ENCODE data around the gene TMPRSS5. TPM values are rescaled to one million over a fixed set of nuclear protein-coding genes. Genes with fewer than 3 reads are reported as not detected.

TMPRSS5 gene
- total and polyA plus RNA-seq, 3 donors from 2014 or later = 1.4 to 2.2 (median 1.5) TPM

- Histone ChIP-seq H3K27me3 (no peaks in the 10 kb centered on the region), H3K9me3 (no peaks in the 10 kb centered on the region), H3K4me3 (no peak overlapping the region), H3K4me1 (no peaks in the 10 kb centered on the region), H3K36me3 (ENCODE audit: low read depth, missing control alignments) (no peaks in the 10 kb centered on the region), H3K27ac (no peak overlapping the region)
- 67 to 80% methylated on average over 7 of the region's 7 CpGs for WGBS, 2 donors
- no peak for DNase-seq
- TF ChIP-seq CTCF (IDR thresholded peaks at IDR 0.05) (no peak), POLR2A (IDR thresholded peaks at IDR 0.05) (no peak)
- intact Hi-C loops (cut with DNase I; ENCODE audit: low total_unique reads) = no loop called here
These were observed 63.0 kb downstream of the TMPRSS5 start for GRCh38 chr11:113643006-113643585.

DNA sequence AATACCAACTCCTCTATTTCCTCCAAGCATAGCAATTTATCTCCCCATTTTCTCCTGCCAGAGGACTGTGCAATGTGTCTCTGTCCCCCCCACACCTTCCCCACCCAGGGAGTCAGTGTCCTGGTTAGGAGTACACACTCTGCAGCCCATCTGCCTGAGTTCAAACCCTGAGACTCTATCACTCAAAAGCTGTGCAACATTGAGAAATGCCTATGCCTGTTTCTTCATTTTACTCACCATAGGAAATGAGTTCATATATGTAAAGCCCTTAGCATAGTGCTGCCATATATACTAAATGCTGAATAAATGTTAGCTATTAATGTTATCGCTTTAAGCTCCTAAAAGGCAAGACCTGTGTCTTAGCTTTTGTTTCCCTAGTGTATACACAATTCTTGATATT is 64.0 kb downstream of the TMPRSS5 start:
- intact Hi-C loops (cut with DNase I; ENCODE audit: low total_unique reads) = no loop called here
- H3K9me3 ChIP-seq = no peaks in the 10 kb centered on the region
- DNase-seq = no peak
- TF ChIP-seq CTCF (IDR thresholded peaks at IDR 0.05) (no peak), POLR2A (IDR thresholded peaks at IDR 0.05) (no peak)
- no peaks in the 10 kb centered on the region for H3K27me3 ChIP-seq
- no peak overlapping the region for H3K4me3 ChIP-seq
- no peaks in the 10 kb centered on the region for H3K36me3 ChIP-seq (ENCODE audit: low read depth, missing control alignments)
- no peaks in the 10 kb centered on the region for H3K4me1 ChIP-seq
- no peak overlapping the region for H3K27ac ChIP-seq
- 94 to 95% methylated on average over 1 of the region's 1 CpG for WGBS, 2 donors

DNA sequence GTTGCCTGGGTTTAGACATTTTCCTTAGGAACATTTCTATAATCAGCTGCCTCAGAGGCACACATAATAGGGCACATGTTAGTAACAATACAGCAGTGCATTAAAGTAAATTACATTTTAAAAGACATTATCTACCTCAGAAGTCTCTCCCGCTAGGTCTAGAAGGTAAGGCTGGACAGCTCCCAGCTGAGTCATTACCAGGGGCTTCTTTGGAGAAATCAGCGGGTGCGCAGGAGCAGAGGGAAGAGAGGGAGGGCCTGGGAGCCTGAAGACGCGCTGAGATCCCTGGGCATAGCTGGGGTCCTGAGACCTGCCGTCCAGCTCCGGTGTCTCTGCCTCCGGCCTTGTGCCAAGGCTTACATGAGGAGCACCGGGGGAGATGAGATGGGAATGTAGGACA is 67.7 kb downstream of the TMPRSS5 start:
- Histone ChIP-seq H3K9me3 (no peaks in the 10 kb centered on the region), H3K4me1 (no peaks in the 10 kb centered on the region), H3K27me3 (no peaks in the 10 kb centered on the region), H3K27ac (no peak overlapping the region), H3K4me3 (no peak overlapping the region), H3K36me3 (ENCODE audit: low read depth, missing control alignments) (no peaks in the 10 kb centered on the region)
- DNase-seq = no peak
- intact Hi-C loops (cut with DNase I; ENCODE audit: low total_unique reads) = no loop called here
- TF ChIP-seq CTCF (IDR thresholded peaks at IDR 0.05) = no peak
- TF ChIP-seq POLR2A (IDR thresholded peaks at IDR 0.05) = no peak
- WGBS, 2 donors = 84 to 89% methylated on average over 9 of the region's 9 CpGs

DNA sequence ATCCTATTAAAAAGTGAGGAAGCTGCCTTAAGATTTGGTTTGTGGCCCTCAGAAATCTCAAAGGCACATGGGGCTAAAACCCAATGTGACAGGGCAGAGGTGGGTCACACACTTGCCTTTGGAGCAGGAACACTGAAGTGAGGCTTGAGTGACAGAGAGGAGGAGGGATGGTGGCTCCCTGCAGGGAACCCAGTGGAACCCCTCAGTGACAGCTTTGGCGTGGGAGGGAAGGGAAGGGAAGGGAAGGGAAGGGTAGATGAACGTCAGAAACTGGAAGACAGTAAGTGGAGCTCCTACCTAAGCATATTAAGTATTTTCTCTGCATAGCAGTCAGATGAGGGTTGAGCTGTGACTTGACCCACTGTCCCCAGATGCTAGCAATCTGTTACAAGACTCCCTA is 68.5 kb downstream of the TMPRSS5 start:
- no peak for TF ChIP-seq CTCF (IDR thresholded peaks at IDR 0.05)
- H3K4me1 ChIP-seq = no peaks in the 10 kb centered on the region
- 63 to 70% methylated on average over 2 of the region's 2 CpGs for WGBS, 2 donors
- no peak overlapping the region for H3K4me3 ChIP-seq
- no peak overlapping the region for H3K27ac ChIP-seq
- intact Hi-C loops (cut with DNase I; ENCODE audit: low total_unique reads) = no loop called here
- no peak for DNase-seq
- no peaks in the 10 kb centered on the region for H3K36me3 ChIP-seq (ENCODE audit: low read depth, missing control alignments)
- no peaks in the 10 kb centered on the region for H3K9me3 ChIP-seq
- no peaks in the 10 kb centered on the region for H3K27me3 ChIP-seq

Small RNAs within 50 kb of the gene (small RNA-seq; reads per million reads assigned to genes)
- 0 reads per million in 2 donors for gene RPS29P19

Other genes with a start within 250 kb of the TMPRSS5 start
- 1 to 10 TPM in 1 of 2 donors, under 1 TPM in 1; 0.74 to 2.5 TPM for gene DRD2, start 230.9 kb downstream of the TMPRSS5 start, total RNA-seq
- 2.6 TPM for gene DRD2, start 230.9 kb downstream of the TMPRSS5 start, polyA plus RNA-seq (ENCODE audit: insufficient read depth, low read depth, low replicate concordance)
- gene ZW10, start 67.4 kb upstream of the TMPRSS5 start, total RNA-seq = 10 to 100 TPM; 19.0 to 29.6 TPM
- 30.5 TPM for gene ZW10, start 67.4 kb upstream of the TMPRSS5 start, polyA plus RNA-seq (ENCODE audit: insufficient read depth, low read depth, low replicate concordance)
- gene CLDN25, start 73.5 kb upstream of the TMPRSS5 start, total RNA-seq = not detected
- not detected for gene CLDN25, start 73.5 kb upstream of the TMPRSS5 start, polyA plus RNA-seq (ENCODE audit: insufficient read depth, low read depth, low replicate concordance)
- 10 to 100 TPM; 36.6 to 39.9 TPM for gene USP28, start 169.3 kb upstream of the TMPRSS5 start, total RNA-seq
- 23.2 TPM for gene USP28, start 169.3 kb upstream of the TMPRSS5 start, polyA plus RNA-seq (ENCODE audit: insufficient read depth, low read depth, low replicate concordance)
- gene HTR3B, start 198.5 kb upstream of the TMPRSS5 start, total RNA-seq = 1 to 10 TPM; 1.7 to 2.9 TPM
- 1.1 TPM for gene HTR3B, start 198.5 kb upstream of the TMPRSS5 start, polyA plus RNA-seq (ENCODE audit: insufficient read depth, low read depth, low replicate concordance)